IMR-90 (cell line): ENCODE results near the gene GSTP1. TPM values are rescaled to one million over a fixed set of nuclear protein-coding genes. Genes with fewer than 3 reads are reported as not detected.

Source experiments
- ATAC-seq: fragments of 200-7000 bp; cut with Tn5 transposase; 2 replicates; pipeline ENCODE4 v1.9.1; 2020; ENCODE audit warnings: low read depth, mild to moderate bottlenecking, moderate library complexity
- BruUV-seq: library from RNA; stranded (reverse); fragments of 400-500 nt; replicated peaks from 2 replicates; lab custom pipeline; 2021; lab: Mats Ljungman, UMichigan
- CTCF ChIA-PET: fragments of 300-600 bp; formaldehyde crosslinking; extraction: SDS; loops from one replicate; lab custom pipeline; 2021; ENCODE audit warnings: antibody characterized with exemption; lab: Yijun Ruan, JAX
- POLR2A ChIA-PET: fragments of 300-600 bp; sonication (Branson Sonifier 250); formaldehyde crosslinking; loops from one replicate; lab custom pipeline; 2022; ENCODE audit warnings: antibody characterized with exemption; ENCODE audit not compliant: unreplicated experiment; lab: Charles Lee
- DNase-seq: peaks from one replicate; pipeline ENCODE4 v3.0.0; 2013
- H2AFZ ChIP-seq: replicated peaks from 2 replicates; pipeline ENCODE3; 2013; ENCODE audit warnings: low read length, mild to moderate bottlenecking; ENCODE audit not compliant: poor library complexity
- H2AK5ac ChIP-seq: 2 replicates; pipeline ENCODE4 v1.6.1; 2013; ENCODE audit warnings: low read depth, low read length, inconsistent platforms
- H2AK9ac ChIP-seq: replicated peaks from 2 replicates; pipeline ENCODE3; 2013; ENCODE audit warnings: mild to moderate bottlenecking, low read depth, low read length, moderate library complexity; ENCODE audit not compliant: poor library complexity
- H2BK120ac ChIP-seq: 2 replicates; pipeline ENCODE4 v1.6.1; 2013; ENCODE audit warnings: low read depth, low read length, inconsistent platforms
- H2BK15ac ChIP-seq: 3 replicates; pipeline ENCODE4 v1.6.1; 2013; ENCODE audit warnings: low read depth, low read length, inconsistent platforms
- H2BK20ac ChIP-seq: 2 replicates; pipeline ENCODE4 v1.6.1; 2013; ENCODE audit warnings: low read depth, mild to moderate bottlenecking, inconsistent platforms, low read length, moderate library complexity
- H2BK5ac ChIP-seq: 2 replicates; pipeline ENCODE4 v1.6.1; 2013; ENCODE audit warnings: mild to moderate bottlenecking, low read depth, low read length, inconsistent platforms; ENCODE audit not compliant: poor library complexity, severe bottlenecking
- H3K14ac ChIP-seq: replicated peaks from 2 replicates; pipeline ENCODE4 v1.6.1; 2013; ENCODE audit warnings: low read depth, low read length, inconsistent platforms
- H3K18ac ChIP-seq: 2 replicates; pipeline ENCODE4 v1.6.1; 2013; ENCODE audit warnings: low read depth, low read length, control low read depth
- H3K23ac ChIP-seq: 2 replicates; pipeline ENCODE4 v1.6.1; 2013; ENCODE audit warnings: low read depth, low read length, inconsistent platforms
- H3K27ac ChIP-seq: 2 replicates; pipeline ENCODE4 v1.5.1; 2013; ENCODE audit warnings: mild to moderate bottlenecking, control low read depth, low read length; ENCODE audit not compliant: insufficient read depth
- H3K27me3 ChIP-seq: 2 replicates; pipeline ENCODE4 v1.6.1; 2013; ENCODE audit warnings: low read length; ENCODE audit not compliant: control insufficient read depth, insufficient read depth
- H3K36me3 ChIP-seq: 2 replicates; pipeline ENCODE4 v1.6.1; 2013; ENCODE audit warnings: low read length, mixed read lengths; ENCODE audit not compliant: control insufficient read depth, insufficient read depth
- H3K4ac ChIP-seq: 2 replicates; pipeline ENCODE4 v1.6.1; 2013; ENCODE audit warnings: low read depth, low read length, inconsistent platforms
- H3K4me1 ChIP-seq: 2 replicates; pipeline ENCODE4 v1.6.1; 2013; ENCODE audit warnings: low read length, mixed read lengths; ENCODE audit not compliant: control insufficient read depth, insufficient read depth
- H3K4me2 ChIP-seq: 2 replicates; pipeline ENCODE4 v1.6.1; 2013; ENCODE audit warnings: low read depth, mild to moderate bottlenecking, control low read depth, low read length, moderate library complexity
- H3K4me3 ChIP-seq: 2 replicates; pipeline ENCODE4 v1.5.1; 2013; ENCODE audit warnings: low read depth, mild to moderate bottlenecking, control low read depth, low read length, moderate library complexity; ENCODE audit not compliant: insufficient read depth
- H3K56ac ChIP-seq: 2 replicates; pipeline ENCODE4 v1.6.1; 2013; ENCODE audit warnings: low read length, inconsistent platforms; ENCODE audit not compliant: insufficient read depth; ENCODE audit errors: extremely low read depth
- H3K79me1 ChIP-seq, 2 experiments: 2 replicates each; pipeline ENCODE4 v1.6.1; 2013; ENCODE audit warnings: low read length in 2 of 2, inconsistent platforms in 1 of 2, low read depth in 1 of 2
- H3K9ac ChIP-seq: 2 replicates; pipeline ENCODE4 v1.6.1; 2013; ENCODE audit warnings: low read depth, low read length, control low read depth
- H3K9me1 ChIP-seq: 2 replicates; pipeline ENCODE4 v1.6.1; 2013; ENCODE audit warnings: low read length, inconsistent platforms; ENCODE audit not compliant: insufficient read depth
- H3K9me3 ChIP-seq: 2 replicates; pipeline ENCODE4 v1.6.1; 2013; ENCODE audit warnings: low read length; ENCODE audit not compliant: control insufficient read depth, insufficient read depth
- H4K20me1 ChIP-seq: 2 replicates; pipeline ENCODE4 v1.6.1; 2013; ENCODE audit warnings: low read length, inconsistent platforms; ENCODE audit not compliant: insufficient read depth
- H4K5ac ChIP-seq: 2 replicates; pipeline ENCODE4 v1.6.1; 2013; ENCODE audit warnings: mild to moderate bottlenecking, low read depth, low read length, control low read depth
- H4K8ac ChIP-seq, 2 experiments: 2 replicates each; pipeline ENCODE4 v1.6.1; 2013; ENCODE audit warnings: low read depth in 2 of 2, low read length in 2 of 2, control low read depth in 1 of 2, inconsistent platforms in 1 of 2
- H4K91ac ChIP-seq: 2 replicates; pipeline ENCODE4 v1.6.1; 2013; ENCODE audit warnings: low read depth, low read length, inconsistent platforms; ENCODE audit not compliant: insufficient read depth
- BHLHE40 ChIP-seq: fragments of 150-350 bp; IDR thresholded peaks from 2 replicates; pipeline ENCODE4 v1.6.1; 2016; ENCODE audit warnings: mild to moderate bottlenecking, low read depth, low read length
- CEBPB ChIP-seq: IDR thresholded peaks from 2 replicates; pipeline ENCODE4 v1.6.1; 2012; ENCODE audit warnings: low read depth, low read length, improper control_type of control experiment
- CHD1 ChIP-seq: IDR thresholded peaks from 2 replicates; pipeline ENCODE4 v1.6.1; 2012; ENCODE audit warnings: low read depth, low read length, improper control_type of control experiment
- FOS ChIP-seq: fragments of 150-350 bp; IDR thresholded peaks from 2 replicates; pipeline ENCODE4 v1.6.1; 2016; ENCODE audit warnings: low read depth, low read length
- MAFK ChIP-seq: IDR thresholded peaks from 2 replicates; pipeline ENCODE4 v1.6.1; 2012; ENCODE audit warnings: low read depth, low read length, improper control_type of control experiment
- MAZ ChIP-seq: IDR thresholded peaks from 2 replicates; pipeline ENCODE4 v1.6.1; 2012; ENCODE audit warnings: low read depth, mild to moderate bottlenecking, low read length, improper control_type of control experiment, moderate library complexity, borderline replicate concordance
- MXI1 ChIP-seq: IDR thresholded peaks from 2 replicates; pipeline ENCODE4 v1.6.1; 2012; ENCODE audit warnings: low read depth, mild to moderate bottlenecking, low read length, moderate library complexity, borderline replicate concordance
- NFE2L2 ChIP-seq: fragments of 150-350 bp; IDR thresholded peaks from 2 replicates; pipeline ENCODE4 v1.6.1; 2016; ENCODE audit warnings: low read depth, mild to moderate bottlenecking, low read length
- POLR2A ChIP-seq: IDR thresholded peaks from 2 replicates; pipeline ENCODE4 v1.6.1; 2012; ENCODE audit warnings: mild to moderate bottlenecking, low read depth, low read length
- RAD21 ChIP-seq: IDR thresholded peaks from 2 replicates; pipeline ENCODE4 v1.6.1; 2012; ENCODE audit warnings: low read length, improper control_type of control experiment
- RCOR1 ChIP-seq: IDR thresholded peaks from 2 replicates; pipeline ENCODE4 v1.6.1; 2012; ENCODE audit warnings: mild to moderate bottlenecking, low read length, improper control_type of control experiment; ENCODE audit not compliant: insufficient replicate concordance
- RFX5 ChIP-seq: IDR thresholded peaks from 2 replicates; pipeline ENCODE4 v1.8.0; 2012; ENCODE audit warnings: low read depth, mild to moderate bottlenecking, low read length, moderate library complexity
- SMC3 ChIP-seq: fragments of 150-350 bp; IDR thresholded peaks from 2 replicates; pipeline ENCODE4 v1.6.1; 2016; ENCODE audit warnings: low read depth, mild to moderate bottlenecking, antibody characterized with exemption, low read length, moderate library complexity
- WGBS, 2 experiments: methylation state at CpG; one replicate each; pipeline versions ENCODE4 v1.1.5 to v1.1.7; 2013; ENCODE audit warnings: missing lambda C conversion rate in 2 of 2; ENCODE audit not compliant: insufficient read length in 1 of 2; ENCODE audit errors: extremely low coverage in 2 of 2; 5-methylcytosine and 5-hydroxymethylcytosine counted together
- dilution Hi-C: fragments of 300-500 bp; cut with HindIII; formaldehyde crosslinking; loops from one replicate; pipeline ENCODE4 v1.14.3; 2018; ENCODE audit warnings: low sequenced_read_pairs; ENCODE audit not compliant: unreplicated experiment
- in situ Hi-C: fragments of 300-500 bp; cut with MboI; formaldehyde crosslinking; loops from 3 replicates; pipeline ENCODE4 v1.14.3; 2019; ENCODE audit warnings: low sequenced_read_pairs, inconsistent platforms, mixed read lengths
- intact Hi-C: fragments of 100-400 bp; cut with micrococcal nuclease; formaldehyde crosslinking; loops from 2 replicates; pipeline ENCODE4 v1.10.0; 2022
- polyA plus RNA-seq, 3 experiments: library from polyadenylated mRNA; depleted of rRNA; stranded (reverse); fragments of >200 nt; gene quantifications; 2 replicates each; pipeline ENCODE4 v1.2.3, GENCODE V29; 2012; ENCODE audit warnings: low replicate concordance in 1 of 3
- total RNA-seq: library from RNA; depleted of rRNA; stranded (reverse); fragments of >200 nt; gene quantifications from 2 replicates; pipeline ENCODE4 v1.2.3, GENCODE V29; 2012
- TF ChIP-seq, protein P1 (sequence below): conservative IDR thresholded peaks from 2 replicates; pipeline ENCODE4 v1.5.1; 2012; ENCODE audit warnings: mild to moderate bottlenecking, low read depth, low read length, improper control_type of control experiment
- TF ChIP-seq, protein P2 (sequence below): fragments of 150-350 bp; IDR thresholded peaks from 2 replicates; pipeline ENCODE4 v1.6.1; 2017; ENCODE audit warnings: mild to moderate bottlenecking, antibody characterized with exemption, low read length, low read depth
- TF ChIP-seq, protein P3 (sequence below): fragments of 150-350 bp; IDR thresholded peaks from 2 replicates; pipeline ENCODE4 v1.6.1; 2016; ENCODE audit warnings: low read depth, mild to moderate bottlenecking, low read length, moderate library complexity, borderline replicate concordance

Gene GSTP1
- total and polyA plus RNA-seq, 2 of the 4 experiments (the other 2 are of a cell fraction) = 947 to 1,539 TPM

DNA sequence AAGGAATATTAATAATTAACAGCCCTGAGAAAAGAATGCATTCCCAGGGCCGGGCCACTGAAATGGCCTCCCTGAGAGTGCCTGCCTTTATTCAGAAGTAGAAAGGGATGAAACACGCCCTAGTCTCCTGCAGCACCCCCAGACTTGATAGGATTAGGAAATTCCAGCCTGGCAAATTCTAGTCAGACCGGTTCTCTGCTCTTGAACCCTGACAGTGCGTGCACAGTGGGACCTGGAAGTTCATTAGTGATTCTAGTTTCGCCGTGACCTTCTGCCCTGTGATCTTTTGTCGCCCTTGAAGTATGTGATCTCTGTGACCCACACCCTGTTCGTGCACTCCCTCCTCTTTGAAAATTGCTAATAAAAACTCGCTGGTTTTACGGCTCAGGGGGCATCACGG is 2.1 kb upstream of the GSTP1 start:
- H3K9ac ChIP-seq = no peak overlapping the region
- H4K8ac ChIP-seq = no peak overlapping the region
- H4K20me1 ChIP-seq = peaks cover 23% of the 10 kb centered on the region
- no peaks in the 10 kb centered on the region for H3K9me3 ChIP-seq
- H2AK9ac ChIP-seq = no peak overlapping the region
- no peak overlapping the region for H3K4me3 ChIP-seq
- no peak overlapping the region for H4K5ac ChIP-seq
- TF ChIP-seq, protein P1, sequence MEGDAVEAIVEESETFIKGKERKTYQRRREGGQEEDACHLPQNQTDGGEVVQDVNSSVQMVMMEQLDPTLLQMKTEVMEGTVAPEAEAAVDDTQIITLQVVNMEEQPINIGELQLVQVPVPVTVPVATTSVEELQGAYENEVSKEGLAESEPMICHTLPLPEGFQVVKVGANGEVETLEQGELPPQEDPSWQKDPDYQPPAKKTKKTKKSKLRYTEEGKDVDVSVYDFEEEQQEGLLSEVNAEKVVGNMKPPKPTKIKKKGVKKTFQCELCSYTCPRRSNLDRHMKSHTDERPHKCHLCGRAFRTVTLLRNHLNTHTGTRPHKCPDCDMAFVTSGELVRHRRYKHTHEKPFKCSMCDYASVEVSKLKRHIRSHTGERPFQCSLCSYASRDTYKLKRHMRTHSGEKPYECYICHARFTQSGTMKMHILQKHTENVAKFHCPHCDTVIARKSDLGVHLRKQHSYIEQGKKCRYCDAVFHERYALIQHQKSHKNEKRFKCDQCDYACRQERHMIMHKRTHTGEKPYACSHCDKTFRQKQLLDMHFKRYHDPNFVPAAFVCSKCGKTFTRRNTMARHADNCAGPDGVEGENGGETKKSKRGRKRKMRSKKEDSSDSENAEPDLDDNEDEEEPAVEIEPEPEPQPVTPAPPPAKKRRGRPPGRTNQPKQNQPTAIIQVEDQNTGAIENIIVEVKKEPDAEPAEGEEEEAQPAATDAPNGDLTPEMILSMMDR = no peak
- TF ChIP-seq RFX5 = no peak
- TF ChIP-seq RCOR1 = no peak
- TF ChIP-seq MXI1 = no peak
- no peak for TF ChIP-seq CEBPB
- TF ChIP-seq RAD21 = no peak
- TF ChIP-seq MAFK = no peak
- TF ChIP-seq POLR2A = no peak
- no peak for TF ChIP-seq SMC3
- TF ChIP-seq, protein P2, sequence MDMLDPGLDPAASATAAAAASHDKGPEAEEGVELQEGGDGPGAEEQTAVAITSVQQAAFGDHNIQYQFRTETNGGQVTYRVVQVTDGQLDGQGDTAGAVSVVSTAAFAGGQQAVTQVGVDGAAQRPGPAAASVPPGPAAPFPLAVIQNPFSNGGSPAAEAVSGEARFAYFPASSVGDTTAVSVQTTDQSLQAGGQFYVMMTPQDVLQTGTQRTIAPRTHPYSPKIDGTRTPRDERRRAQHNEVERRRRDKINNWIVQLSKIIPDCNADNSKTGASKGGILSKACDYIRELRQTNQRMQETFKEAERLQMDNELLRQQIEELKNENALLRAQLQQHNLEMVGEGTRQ = no peak
- no peak for TF ChIP-seq BHLHE40
- TF ChIP-seq FOS = no peak
- no peak for TF ChIP-seq CHD1
- no peak for TF ChIP-seq NFE2L2
- no peak for TF ChIP-seq MAZ
- TF ChIP-seq, protein P3, sequence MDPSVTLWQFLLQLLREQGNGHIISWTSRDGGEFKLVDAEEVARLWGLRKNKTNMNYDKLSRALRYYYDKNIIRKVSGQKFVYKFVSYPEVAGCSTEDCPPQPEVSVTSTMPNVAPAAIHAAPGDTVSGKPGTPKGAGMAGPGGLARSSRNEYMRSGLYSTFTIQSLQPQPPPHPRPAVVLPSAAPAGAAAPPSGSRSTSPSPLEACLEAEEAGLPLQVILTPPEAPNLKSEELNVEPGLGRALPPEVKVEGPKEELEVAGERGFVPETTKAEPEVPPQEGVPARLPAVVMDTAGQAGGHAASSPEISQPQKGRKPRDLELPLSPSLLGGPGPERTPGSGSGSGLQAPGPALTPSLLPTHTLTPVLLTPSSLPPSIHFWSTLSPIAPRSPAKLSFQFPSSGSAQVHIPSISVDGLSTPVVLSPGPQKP = no peak
- H4K91ac ChIP-seq = no peak overlapping the region
- in situ Hi-C loops (no loop called here), intact Hi-C loops (no loop called here), dilution Hi-C loops (no loop called here)
- H2BK15ac ChIP-seq = no peak overlapping the region
- 35% methylated on average over 6 of the region's 11 CpGs; no CpG with 5 or more reads in 1 of the 2 experiments for WGBS, 2 experiments
- H2AK5ac ChIP-seq = no peak overlapping the region
- no peak overlapping the region for H3K14ac ChIP-seq
- ChIA-PET POLR2A (no interaction called here), CTCF (no interaction called here)
- H2BK20ac ChIP-seq = no peak overlapping the region
- peaks cover 26% of the 10 kb centered on the region for H3K27me3 ChIP-seq
- H3K4ac ChIP-seq = no peak overlapping the region
- H3K56ac ChIP-seq = no peak overlapping the region
- no peak overlapping the region for H3K18ac ChIP-seq
- no peak overlapping the region for H2AFZ ChIP-seq
- peaks cover 14% of the 10 kb centered on the region for H3K4me1 ChIP-seq
- H2BK5ac ChIP-seq = no peak overlapping the region
- no peak overlapping the region for H3K4me2 ChIP-seq
- ATAC-seq = no peak
- peaks cover 15% of the 10 kb centered on the region for H3K36me3 ChIP-seq
- H3K23ac ChIP-seq = no peak overlapping the region
- peaks cover 16% of the 10 kb centered on the region for H3K9me1 ChIP-seq
- no peak for DNase-seq
- H2BK120ac ChIP-seq = no peak overlapping the region
- H3K27ac ChIP-seq = no peak overlapping the region
- H3K79me1 ChIP-seq = peaks cover 12 to 34% of the 10 kb centered on the region in 2 experiments
- no TSS peak for BruUV-seq
